Left lung (tissue), 10 donors: ENCODE data around the gene ABCB11. TPM values are rescaled to one million over a fixed set of nuclear protein-coding genes. Genes with fewer than 3 reads are reported as not detected.

Experiments used
- ATAC-seq: fragments of 200-7000 bp; cut with Tn5 transposase; one replicate; pipeline ENCODE4 v1.9.1; 2020; ENCODE audit warnings: moderate library complexity
- DNase-seq, 4 donors: peaks; one replicate each; pipeline ENCODE4 v3.0.0-alpha.2; 2013 to 2020
- H3K27ac ChIP-seq, 2 donors: fragments of 200-600 bp; sonication (generic) in 1 of 2; one replicate each; pipeline versions ENCODE4 v1.5.0 to v1.8.0; 2020 to 2021
- H3K27me3 ChIP-seq, 2 donors: fragments of 200-600 bp; sonication (generic) in 1 of 2; one replicate each; pipeline versions ENCODE4 v1.5.0 to v1.8.0; 2020 to 2021
- H3K36me3 ChIP-seq, 2 donors: fragments of 200-600 bp; sonication (generic) in 1 of 2; one replicate each; pipeline versions ENCODE4 v1.5.0 to v1.8.0; 2020 to 2021
- H3K4me1 ChIP-seq, 2 donors: fragments of 200-600 bp; one replicate each; pipeline ENCODE4 v1.8.0; 2021
- H3K4me3 ChIP-seq, 2 donors: fragments of 200-600 bp; sonication (generic) in 1 of 2; one replicate each; pipeline versions ENCODE4 v1.5.0 to v1.8.0; 2020 to 2021; ENCODE audit warnings: mild to moderate bottlenecking in 1 of 2
- H3K9me3 ChIP-seq, 2 donors: fragments of 200-600 bp; sonication (generic) in 1 of 2; one replicate each; pipeline versions ENCODE4 v1.5.0 to v1.8.0; 2020 to 2021
- intact Hi-C, 2 donors: fragments of 100-400 bp; cut with DNase I; formaldehyde crosslinking; loops; one replicate each; pipeline versions ENCODE4 v1.11.2 to v1.14.2; 2022
- polyA plus RNA-seq, 6 donors: library from polyadenylated mRNA; unstranded; fragments of 120-200 nt; gene quantifications; one replicate each; pipeline ENCODE4 v1.2.1, GENCODE V29; 2013; ENCODE audit not compliant: insufficient read length in 6 of 6
- total RNA-seq, 2 donors: library from RNA; stranded (reverse); fragmentation: NEBNext Ultra II Directional; extraction: Animal tissue kit (Norgen Biotek cat#: 25700); gene quantifications; one replicate each; pipeline ENCODE4 v1.2.1, GENCODE V29; 2021
- TF ChIP-seq, protein P1 (sequence below), 2 donors: fragments of 200-600 bp; sonication (generic) in 1 of 2; IDR thresholded peaks; one replicate each; pipeline versions ENCODE4 v1.5.0 to v1.8.0; 2021; ENCODE audit warnings: antibody characterized with exemption in 2 of 2
- donor health status: DM: no; HTN: yes; CAD: no.
- donor health status: DM: no; HTN: no; CAD: no.

Gene ABCB11
- total and polyA plus RNA-seq, 8 donors = 0.02 to 0.23 (median 0.08) TPM; not detected in 1

DNA sequence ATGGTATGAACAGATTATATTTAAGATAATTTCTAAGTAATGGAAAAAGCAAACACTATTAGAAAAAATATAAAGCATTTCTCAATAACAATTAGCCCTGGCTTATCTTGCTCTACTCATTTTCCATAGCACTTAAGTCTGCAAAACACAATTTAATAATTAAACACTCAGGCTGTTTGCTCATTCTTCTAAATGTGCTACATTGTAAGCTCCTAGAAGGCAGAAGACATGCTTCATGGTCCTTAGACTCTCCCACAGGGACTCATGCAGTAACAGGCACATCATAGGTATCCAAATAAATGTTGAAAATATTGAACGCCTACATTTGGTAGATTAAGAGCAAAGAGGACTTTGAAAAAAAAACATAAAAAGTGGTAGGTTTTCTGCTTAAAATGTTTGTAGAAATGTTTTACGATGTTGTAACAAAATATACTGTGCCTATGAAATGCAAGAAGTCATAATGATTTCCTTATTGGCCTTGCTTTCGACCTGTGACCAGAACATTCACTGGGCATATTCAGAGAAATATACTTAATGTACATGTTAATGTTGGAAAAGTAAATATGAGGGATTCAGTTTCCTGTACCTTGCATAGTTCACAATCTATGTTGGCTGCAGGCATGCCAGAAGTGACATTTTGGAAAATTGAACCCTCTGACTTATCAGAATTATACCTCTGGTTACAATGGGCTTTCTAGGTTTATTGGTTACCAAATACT lies 102.9 kb downstream of the ABCB11 start:
- no peak for DNase-seq
- no peaks in the 10 kb centered on the region for H3K9me3 ChIP-seq
- H3K27me3 ChIP-seq = peaks cover 0 to 12% of the 10 kb centered on the region in 2 donors
- H3K27ac ChIP-seq = no peak overlapping the region
- TF ChIP-seq, protein P1, sequence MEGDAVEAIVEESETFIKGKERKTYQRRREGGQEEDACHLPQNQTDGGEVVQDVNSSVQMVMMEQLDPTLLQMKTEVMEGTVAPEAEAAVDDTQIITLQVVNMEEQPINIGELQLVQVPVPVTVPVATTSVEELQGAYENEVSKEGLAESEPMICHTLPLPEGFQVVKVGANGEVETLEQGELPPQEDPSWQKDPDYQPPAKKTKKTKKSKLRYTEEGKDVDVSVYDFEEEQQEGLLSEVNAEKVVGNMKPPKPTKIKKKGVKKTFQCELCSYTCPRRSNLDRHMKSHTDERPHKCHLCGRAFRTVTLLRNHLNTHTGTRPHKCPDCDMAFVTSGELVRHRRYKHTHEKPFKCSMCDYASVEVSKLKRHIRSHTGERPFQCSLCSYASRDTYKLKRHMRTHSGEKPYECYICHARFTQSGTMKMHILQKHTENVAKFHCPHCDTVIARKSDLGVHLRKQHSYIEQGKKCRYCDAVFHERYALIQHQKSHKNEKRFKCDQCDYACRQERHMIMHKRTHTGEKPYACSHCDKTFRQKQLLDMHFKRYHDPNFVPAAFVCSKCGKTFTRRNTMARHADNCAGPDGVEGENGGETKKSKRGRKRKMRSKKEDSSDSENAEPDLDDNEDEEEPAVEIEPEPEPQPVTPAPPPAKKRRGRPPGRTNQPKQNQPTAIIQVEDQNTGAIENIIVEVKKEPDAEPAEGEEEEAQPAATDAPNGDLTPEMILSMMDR (IDR thresholded peaks at IDR 0.05) = no peak
- peak; percentile 62 for ATAC-seq
- intact Hi-C loops = no loop called here
- H3K4me3 ChIP-seq = no peak overlapping the region
- no peaks in the 10 kb centered on the region for H3K4me1 ChIP-seq
- H3K36me3 ChIP-seq = no peaks in the 10 kb centered on the region

DNA sequence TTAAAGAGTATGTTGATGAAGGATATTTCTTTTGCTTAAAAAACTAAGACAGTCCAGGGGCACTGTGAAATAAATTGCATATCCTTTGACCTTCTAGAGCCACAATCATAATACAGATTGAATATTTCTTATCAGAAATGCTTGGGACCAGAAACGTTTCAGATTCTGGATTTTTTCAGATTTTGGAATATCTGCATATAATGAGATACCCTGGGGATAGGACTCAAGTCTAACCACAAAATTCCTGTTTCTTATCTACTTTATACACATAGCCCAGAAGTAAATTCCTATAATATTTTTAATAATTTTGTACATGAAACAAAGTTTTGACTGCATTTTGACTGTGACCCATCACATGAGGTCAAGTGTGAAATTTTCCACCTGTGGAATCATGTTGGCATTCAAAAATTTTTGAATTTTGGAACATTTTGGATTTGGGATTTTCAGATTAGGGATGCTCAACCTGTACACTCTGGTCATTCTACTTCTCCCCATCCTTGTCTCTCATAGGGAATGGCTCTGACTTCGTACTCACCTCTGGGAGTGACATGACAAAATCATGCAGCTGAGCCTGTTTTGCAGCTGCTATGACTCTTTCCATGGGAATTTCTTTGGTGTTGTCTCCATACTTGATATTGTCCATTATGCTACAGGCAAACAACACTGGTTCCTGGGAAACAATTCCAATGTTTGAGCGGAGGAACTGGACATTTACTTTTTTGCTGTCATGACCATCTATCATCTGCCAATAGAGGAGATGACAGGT lies 104.3 kb downstream of the ABCB11 start:
- Histone ChIP-seq H3K9me3 (no peaks in the 10 kb centered on the region), H3K36me3 (no peaks in the 10 kb centered on the region), H3K27me3 (peaks cover 0 to 12% of the 10 kb centered on the region in 2 donors), H3K27ac (no peak overlapping the region), H3K4me3 (no peak overlapping the region), H3K4me1 (no peaks in the 10 kb centered on the region)
- TF ChIP-seq, protein P1 (IDR thresholded peaks at IDR 0.05) = no peak
- DNase-seq (no peak), ATAC-seq (no peak)
- intact Hi-C loops = no loop called here

DNA sequence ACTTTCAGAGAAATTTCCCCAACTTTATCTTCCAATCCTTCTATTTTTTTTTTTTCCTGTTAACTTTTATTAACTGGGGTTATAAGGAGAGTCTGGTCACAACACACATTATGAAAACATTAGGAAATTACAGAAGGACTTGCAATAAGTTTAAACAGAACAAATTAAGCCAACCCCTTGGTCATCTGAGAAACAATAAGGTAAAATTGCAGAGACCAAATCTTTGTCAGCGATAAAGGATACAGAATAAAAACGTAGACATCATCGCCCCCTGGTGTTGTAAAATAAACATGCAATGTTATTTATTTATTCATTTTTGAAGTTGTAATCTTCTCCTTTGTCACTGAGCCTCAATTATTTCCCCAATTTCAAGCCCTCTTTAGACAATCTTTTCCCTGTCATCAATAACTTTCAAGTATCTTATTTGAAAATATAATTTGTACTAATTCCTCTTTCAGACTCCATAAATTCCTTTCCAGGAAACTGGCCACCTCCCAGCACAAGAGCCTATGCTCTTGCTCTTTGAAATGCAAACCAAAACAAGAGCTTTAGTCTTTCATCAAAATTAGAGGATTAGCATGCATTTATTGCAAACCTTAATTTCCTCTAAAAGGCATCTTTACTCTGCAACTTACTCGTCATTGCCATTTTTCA lies 110.5 kb downstream of the ABCB11 start:
- H3K4me1 ChIP-seq = no peaks in the 10 kb centered on the region
- TF ChIP-seq, protein P1 (IDR thresholded peaks at IDR 0.05) = peak in 1 of 2 donors; percentile 48
- peak in 2 of 4 donors; percentile 13 to 19 for DNase-seq
- intact Hi-C loops = loop anchor here in 1 of 2 donors (5.0 kb wide), 2 partner anchors 148 to 573 kb away; no protein-coding TSS in a partner anchor
- H3K4me3 ChIP-seq = no peak overlapping the region
- peaks cover 0 to 2% of the 10 kb centered on the region in 2 donors for H3K9me3 ChIP-seq
- H3K36me3 ChIP-seq = no peaks in the 10 kb centered on the region
- ATAC-seq = peak; percentile 69
- no peaks in the 10 kb centered on the region for H3K27me3 ChIP-seq
- no peak overlapping the region for H3K27ac ChIP-seq

DNA sequence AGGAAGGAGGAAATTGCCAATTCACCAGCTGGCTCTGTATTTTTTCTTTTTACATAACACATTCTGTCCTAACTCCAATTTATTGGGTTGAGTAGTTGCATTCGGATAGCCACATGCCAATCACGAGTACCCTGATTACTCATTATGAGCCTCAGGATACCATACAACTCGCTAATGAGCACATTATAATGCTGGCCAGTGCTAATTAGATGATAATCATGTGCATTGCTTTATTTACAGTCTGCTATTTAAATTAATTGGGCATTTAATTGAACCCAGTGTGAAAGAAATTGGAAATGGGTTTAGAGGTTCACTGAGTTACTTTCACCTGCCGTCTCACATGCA lies 114.8 kb downstream of the ABCB11 start:
- no peak overlapping the region for H3K27ac ChIP-seq
- DNase-seq = no peak
- H3K27me3 ChIP-seq = peaks cover 11 to 21% of the 10 kb centered on the region in 2 donors
- TF ChIP-seq, protein P1 (IDR thresholded peaks at IDR 0.05) = no peak
- H3K36me3 ChIP-seq = no peaks in the 10 kb centered on the region
- no peak overlapping the region for H3K4me3 ChIP-seq
- intact Hi-C loops = no loop called here
- no peaks in the 10 kb centered on the region for H3K4me1 ChIP-seq
- peaks cover 0 to 4% of the 10 kb centered on the region in 2 donors for H3K9me3 ChIP-seq
- ATAC-seq = no peak
